ENCODE data around the gene CFHR4.

DNA sequence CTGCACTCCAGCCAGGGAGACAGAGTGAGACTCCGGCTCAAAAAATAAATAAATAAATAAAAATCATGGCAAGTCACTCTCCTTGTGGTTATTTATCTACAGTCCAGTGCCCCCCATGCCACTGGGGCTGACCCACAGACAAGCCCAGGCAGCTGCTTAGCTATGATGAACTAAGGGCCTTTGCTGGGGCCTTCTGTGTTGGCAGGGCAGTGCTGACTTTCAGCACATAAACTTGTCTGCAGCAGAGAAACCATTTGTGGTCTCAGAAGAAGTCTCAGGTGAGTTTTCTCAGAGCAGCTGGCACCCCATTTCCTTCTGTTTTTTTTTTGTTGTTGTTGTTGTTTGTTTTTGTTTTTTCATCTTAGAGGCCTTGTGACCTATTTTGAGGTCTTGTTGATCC lies 20.9 kb upstream of the CFHR4 start:
- TF ChIP-seq CTCF (IDR thresholded peaks at IDR 0.05) (no peak), POLR2A (IDR thresholded peaks at IDR 0.05) (no peak)
